GM21717 (cell line): ENCODE results near the gene POLR2B.
"Not testable (repeated sequence)": the region's sequence is repeated elsewhere in the genome, so short reads cannot be mapped to it uniquely, and the experiment has no call there.

Source experiments
- ATAC-seq: cut with Tn5 transposase; IDR thresholded peaks from one replicate; pipeline ENCODE4 v1.9.1; 2021; ENCODE audit warnings: mild to moderate bottlenecking, moderate library complexity; ENCODE audit not compliant: unreplicated experiment

POLR2B gene

DNA sequence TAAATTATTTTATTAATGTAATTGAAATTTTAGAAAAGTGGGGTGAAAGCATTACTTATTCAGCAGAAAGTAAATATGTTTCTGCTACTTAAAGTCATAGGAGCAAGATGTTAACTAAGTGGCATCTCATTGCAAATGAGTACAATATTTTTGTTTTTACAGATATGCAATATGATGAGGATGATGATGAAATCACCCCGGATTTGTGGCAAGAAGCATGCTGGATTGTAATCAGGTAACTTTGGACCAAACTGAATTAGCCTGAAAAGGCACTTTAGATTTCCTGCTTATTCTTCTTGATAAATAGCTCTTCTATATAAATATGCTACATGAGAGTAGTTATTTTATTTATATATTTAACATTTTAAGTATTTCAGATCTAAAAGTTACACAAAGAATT lies 7.5 kb downstream of the POLR2B start:
- ATAC-seq = no peak

DNA sequence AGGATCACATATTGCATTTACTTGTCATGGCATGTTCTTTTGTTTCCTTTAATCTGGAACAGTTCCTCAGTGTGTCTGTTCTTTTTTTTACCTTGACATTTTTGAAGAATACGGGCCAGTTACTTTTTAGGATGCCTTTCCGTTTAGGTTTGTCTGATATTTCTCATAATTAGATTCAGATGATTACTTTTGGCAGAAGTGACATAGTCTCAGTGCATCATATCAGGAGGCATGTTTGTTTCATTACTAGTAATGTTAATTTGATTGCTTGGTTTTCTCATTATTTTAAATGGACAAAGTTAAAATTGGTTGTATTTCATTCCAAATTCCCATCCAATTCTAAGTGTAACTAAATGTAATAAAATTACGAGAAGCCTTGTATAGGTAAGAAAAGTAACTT lies 8.3 kb downstream of the POLR2B start:
- no peak for ATAC-seq

DNA sequence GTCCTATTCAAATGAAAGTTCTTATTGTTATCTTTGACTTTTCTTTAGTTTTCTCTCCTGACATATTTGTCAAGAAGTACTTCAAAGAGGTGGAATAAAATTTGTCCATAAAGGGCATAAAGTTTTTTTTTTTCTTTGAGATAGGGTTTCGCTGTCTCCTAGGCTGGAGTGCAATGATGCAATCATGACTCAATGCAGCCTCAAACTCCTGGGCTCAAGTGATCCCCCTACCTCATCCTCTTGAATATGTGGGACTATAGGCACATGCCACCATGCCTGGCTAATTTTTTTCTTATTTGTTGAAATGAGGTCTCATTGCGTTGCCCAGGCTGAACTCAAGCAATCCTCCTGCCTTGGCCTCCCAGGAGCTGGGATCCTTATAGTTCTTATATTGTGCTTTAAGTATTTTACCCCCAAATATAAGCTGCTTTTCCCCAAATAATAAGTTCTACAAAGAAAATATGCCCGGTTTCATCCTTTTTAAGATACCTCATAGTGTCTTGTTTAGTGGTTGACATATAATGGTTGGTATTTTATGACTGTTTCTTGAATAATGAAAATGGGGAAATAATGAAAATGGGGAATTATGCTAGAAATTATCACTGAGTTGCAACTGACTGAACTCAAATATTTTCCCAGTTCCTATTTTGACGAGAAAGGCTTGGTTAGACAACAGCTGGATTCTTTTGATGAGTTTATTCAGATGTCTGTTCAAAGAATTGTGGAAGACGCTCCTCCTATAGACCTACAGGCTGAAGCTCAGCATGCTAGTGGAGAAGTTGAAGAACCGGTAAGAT lies 11.6 kb downstream of the POLR2B start:
- ATAC-seq = no peak

DNA sequence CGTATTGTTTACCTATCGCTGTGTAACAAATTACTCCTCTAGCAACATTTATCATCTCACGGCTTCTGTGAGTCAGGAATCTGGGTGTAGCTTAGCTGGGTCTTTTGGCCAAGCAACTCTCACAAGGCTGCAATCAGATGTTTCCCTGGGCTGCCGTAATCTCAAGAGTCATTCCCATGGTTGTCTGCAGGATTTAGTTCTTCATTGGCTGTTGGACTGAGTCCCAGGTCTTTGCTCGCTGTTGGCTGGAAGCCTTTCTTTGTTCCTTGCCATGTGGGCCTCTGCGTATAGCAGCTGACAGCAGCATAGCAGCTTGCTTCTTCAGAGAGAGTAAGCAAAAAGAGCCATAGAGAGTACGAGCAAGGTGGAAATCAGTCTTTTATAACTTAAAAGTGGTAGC lies 16.8 kb downstream of the POLR2B start:
- no peak for ATAC-seq

DNA sequence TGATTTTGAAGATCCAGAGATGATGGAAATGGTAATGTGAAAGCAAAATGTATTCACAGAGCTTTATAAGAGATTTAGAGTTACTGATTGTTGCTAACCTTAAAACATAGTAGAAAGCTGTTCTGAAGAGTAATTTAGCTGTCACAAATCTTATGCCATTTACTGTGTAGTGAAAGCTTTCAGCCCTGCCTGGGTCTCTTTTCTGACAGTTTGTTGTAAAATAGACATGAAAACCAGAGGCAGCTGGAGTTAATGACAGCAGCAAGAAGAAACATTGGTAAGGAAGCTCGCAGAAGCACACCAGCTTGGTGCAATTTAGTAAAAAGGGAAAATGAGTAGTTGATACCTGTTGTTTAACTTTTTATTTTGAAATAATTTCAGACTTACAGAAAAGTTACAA lies 21.1 kb downstream of the POLR2B start:
- ATAC-seq = no peak

DNA sequence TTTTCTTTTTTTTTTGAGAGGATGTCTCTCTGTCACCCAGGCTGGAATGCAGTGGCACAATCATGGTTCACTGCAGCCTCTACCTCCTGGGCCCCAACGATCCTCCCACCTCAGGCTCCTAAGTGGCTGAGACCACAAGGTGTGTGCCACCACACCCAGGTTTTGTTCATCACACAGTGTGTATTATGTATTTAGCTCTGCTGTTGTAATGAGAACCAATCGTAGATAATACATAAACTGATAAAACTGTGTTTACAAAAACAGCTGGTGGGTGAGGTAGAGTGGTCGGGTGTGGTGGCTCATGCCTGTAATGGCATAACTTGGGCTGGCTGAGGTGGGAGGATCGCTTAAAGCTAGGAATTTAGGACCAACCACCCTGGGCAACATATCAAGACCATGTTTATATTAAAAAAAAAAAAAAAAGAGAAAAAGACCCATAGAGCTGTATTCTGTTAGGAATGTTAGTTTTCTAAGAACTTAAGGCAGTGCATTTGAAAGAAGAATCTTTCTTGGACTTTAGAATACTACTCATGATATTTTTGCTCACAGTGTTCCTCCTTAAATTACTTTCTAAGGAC lies 34.9 kb downstream of the POLR2B start:
- no peak for ATAC-seq

DNA sequence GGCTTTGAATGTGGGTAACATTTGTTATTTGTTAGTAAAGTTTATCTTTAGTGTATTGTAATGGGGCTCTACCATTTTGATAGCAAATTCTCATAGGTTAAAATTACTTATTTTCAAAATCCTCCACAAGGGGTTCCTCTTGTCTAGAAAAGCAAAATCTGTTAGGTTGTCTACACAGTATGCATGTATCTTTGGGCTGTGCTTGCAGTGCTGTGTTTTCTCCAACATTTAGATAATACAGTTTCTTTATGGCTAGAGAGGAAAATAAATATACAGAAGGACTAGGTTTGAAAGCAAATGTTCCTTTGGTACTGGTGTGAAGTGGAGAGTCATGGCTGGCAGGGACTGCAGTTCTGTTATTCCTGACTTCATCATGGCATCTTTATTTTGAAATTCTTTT lies 40.3 kb downstream of the POLR2B start:
- no peak for ATAC-seq

DNA sequence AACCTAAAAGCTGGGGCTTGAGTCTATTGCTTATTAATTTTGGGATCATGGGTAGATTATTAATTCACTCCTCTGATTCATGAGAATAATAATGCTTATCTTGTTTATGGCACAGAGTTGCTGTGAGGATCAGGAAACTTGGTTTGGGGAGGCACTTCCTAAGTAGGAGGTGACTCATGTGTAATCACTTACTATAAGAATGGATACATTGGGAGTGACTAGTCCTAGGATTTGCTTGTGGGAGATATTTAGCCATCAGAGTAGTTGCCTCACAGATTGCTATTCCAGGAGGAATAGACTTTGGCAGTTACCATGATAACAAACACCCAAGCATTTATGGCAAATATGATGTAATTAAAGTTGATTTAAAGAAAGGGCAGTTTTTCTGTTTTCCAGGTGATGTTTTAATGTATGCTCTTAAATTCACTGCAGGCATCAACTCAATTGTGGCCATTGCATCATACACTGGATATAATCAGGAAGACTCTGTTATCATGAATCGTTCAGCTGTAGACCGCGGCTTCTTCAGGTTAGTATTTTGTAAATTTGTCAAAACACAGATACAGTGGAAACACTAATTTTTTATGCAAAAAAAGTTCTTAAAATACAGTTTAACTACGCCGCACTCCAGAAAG lies 41.9 kb downstream of the POLR2B start:
- no peak for ATAC-seq

DNA sequence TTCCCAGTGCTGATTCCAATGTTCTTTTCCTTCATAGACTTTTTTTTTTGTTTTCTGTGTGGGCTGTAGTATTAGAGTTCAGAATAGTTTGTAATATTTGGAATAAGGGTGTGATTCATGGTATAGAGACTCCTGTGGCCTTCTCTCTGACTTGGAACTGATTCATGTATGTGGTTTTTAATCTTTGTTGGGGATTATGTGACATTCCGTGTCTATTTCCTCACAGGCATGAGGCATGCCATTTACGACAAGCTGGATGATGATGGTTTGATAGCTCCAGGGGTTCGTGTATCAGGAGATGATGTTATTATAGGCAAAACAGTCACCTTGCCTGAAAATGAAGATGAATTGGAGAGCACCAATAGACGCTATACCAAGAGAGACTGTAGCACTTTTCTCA lies 44.4 kb downstream of the POLR2B start:
- no peak for ATAC-seq

DNA sequence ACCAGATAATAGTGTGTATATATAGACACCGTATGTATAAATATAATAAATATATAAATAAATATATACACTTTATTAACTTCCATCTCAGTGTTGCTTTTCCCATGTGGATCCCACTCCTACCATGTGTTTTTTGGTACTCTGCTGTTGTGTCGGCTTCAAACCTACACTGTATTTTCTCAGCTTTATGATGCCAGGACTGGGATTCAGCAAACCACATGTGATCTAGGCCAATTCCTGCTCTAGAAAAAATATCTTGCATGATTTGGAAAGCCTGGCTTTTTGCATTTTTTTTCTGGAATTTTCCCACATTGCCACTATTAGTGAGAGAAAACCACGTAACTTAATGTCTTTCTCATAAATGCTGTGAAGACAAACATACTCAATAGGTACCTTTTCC lies 55.8 kb downstream of the POLR2B start:
- no peak for ATAC-seq

DNA sequence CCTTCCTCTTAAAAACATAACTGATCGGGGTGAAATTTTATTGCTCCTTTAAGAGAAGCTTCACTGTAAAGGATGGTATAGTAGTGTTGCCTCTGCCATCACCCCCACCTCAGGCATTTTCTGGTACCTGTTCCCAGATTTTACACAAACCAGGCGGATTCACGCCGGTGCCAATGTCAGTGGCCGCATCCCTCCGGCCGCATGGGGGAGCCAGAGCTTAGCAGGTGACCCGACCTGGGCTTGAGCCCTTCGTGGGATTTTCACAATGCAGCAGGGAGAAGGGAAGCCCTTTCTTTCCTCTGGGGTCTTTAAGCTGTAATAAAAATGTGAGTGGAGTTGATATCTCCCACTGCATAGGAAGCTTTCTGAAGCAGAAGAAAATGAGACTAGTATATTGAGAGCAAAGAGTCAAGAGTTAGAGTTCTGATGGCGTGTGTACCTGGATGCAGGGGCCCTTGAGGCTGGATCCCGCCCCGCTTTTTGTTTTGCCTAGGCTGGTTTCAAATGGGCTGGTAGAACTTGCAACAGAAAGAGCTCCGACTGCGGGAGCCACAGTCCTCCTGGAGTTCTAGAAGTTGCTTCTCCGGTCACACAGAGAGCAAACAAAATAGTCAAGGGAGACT lies 59.4 kb downstream of the POLR2B start:
- no peak for ATAC-seq

DNA sequence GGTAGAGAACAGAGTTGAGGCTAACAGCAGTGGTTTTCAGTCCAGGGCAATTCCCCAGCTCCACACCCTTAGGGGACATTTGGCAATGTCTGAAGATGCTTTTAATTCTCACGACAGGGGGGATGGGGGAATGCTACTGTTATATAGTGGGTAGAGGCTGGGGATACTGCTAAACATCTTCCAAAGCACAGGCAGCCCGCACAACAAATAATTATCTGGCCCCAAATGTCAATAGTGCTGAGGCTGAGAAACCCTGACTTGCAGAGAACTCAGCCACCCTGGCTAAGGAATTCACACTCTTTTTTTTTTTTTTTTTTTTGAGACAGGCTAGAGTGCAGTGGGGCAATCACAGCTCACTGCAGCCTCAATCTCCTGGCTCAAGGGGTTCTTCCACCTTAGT lies 60.6 kb downstream of the POLR2B start:
- ATAC-seq = no peak

DNA sequence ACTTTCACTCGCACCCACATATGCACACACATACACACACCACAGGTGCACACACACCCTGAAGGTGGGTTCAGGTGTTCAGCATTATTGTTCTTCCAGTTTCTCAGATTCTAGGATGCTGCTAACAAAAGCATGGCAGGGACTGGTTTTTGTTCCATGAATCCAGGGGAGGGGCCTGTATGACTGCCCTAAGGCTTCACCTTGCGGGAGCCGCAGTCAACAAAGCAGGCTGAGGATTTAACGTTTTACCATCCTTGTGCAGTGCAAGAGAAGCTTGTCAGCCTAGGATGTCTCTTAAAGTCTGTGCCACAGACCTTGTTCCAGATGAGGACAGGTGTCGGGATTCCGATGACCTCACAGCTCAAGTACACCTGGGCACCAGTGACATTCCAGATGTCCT lies 61.8 kb downstream of the POLR2B start:
- no peak for ATAC-seq

DNA sequence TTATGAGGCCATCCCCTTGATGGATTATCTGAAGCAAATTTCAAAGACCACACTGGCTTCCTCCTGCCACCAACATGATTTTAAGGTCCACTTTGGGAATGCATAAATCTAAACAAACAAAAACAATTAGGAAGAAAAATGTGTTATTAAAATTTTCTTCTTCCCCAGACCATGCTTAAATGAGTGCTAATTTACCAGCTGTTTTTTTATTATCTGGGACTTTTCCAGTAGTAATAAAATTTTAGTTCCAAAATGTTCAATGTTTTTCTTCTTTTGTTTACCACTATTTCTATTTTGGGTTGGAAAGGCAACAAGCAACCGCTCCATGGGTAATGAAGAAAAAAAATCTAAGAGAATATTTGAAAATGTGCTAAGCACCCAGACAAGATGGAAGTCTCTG lies 62.3 kb downstream of the POLR2B start:
- no peak for ATAC-seq

DNA sequence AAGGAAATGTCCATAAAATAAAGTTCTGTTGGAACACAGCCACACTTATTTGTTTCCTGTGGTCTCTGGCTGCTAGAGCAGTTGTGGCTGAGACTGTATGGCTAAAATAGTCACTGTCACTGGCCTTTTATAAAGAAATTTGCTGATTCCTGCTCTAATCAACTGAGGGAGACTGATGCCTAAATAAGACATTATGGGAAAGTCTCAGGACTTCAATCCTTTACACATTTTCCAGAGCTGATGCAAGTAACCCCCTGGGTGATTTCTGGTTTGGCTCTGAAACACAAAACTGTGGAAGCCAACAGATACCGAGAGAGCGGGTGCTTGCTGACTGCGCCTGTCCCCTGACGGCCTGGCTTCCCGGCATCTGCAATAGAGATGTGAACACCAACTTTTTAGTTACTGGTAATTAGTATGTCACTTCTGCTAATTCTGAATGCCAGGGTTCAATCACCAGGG lies 64.0 kb downstream of the POLR2B start:
- no peak for ATAC-seq

DNA sequence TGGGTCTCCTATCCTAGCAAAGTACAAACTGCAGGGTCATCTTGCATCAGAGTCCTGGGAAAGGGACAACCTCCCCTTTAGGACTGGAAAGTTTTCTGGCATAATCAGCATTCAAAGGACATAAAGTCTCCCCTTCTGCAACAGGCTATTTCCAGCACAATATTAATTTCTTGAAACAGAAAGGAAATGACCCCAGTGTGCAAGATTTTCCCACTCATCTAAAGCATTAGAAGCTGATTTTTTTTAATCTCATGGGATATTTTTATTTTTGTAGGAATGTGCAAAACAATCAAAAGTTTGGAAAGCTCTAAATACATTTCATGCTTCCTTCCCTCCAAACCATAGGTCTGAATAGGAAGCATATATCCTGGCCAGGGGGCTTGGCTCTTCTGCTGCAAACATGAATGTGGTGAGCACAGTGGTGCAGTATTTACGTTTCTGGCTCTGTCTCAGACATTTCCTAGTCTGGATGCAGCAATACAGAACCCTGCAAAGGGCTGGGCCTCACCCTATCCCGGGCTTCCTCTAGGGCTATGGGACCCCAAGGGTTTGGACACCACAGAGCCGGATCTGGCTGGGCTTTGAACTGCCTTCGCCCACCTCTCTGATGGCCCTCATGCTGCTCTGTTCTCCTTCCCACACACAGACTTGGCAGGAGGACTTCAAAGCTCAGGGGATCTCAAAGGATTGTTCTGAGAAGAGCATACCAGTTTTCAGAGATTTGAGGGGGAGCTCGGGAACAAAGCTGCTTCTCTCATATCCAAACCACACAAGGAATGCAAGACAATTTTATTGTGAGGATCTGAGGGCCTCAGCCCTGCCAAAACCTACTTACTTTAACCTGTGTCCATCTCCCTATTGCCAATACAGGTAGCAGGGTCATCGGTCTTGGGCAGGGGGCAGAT lies 64.9 kb downstream of the POLR2B start:
- ATAC-seq = no peak

DNA sequence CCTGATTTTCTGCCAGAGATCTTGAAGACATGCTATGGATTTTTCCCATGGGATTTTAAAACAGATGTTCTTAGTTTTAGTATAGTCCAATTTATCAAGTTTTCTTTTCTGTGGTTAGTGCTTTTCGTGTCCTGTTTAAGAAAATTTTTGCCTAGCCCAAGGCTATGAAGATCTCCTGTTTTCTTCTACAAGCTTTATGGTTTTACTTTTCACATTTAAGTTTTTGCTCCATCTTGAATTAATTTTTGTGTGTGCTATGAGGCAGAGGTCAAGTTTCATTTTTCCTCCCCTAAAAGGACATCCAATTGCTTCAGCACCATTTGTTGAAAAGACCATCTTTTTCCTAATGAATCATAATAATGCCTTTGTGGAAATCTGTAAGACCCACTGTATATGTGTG lies 65.6 kb downstream of the POLR2B start:
- no peak for ATAC-seq

DNA sequence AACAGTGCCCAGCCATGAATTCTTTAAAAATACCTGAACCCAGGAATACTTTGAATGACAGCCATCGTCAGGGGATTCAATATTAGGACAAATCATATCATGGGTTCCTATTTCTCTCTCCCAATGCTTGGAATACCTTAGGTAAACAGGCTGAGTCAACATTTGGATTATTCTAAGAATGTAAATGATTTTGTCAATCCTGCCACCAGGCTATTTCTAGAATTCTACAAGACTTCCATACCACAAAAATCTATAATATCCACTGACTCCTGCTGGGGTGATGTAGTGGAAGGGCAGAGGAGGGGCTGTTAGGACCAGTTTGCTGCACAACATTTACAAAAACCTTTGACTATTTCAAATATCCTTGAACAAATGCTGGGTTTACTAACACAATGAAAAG lies 66.3 kb downstream of the POLR2B start:
- no peak for ATAC-seq

DNA sequence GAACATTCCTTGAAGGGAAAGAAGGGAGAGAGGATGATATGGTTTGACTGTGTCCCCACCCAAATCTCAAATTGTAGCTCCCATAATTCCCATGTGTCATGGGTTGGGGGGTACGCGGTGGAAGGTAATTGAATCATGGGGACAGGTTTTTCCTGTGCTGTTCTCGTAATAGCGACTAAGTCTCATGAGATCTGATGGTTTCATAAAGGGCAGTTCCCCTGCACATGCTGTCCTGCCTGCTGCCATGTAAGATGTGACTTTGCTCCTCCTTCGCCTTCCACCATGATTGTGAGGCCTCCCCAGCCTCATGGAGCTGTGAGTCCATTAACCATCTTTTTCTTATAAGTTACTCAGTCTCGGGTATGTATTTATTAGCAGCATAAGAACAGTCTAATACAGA lies 68.3 kb downstream of the POLR2B start:
- not testable (repeated sequence) for ATAC-seq

DNA sequence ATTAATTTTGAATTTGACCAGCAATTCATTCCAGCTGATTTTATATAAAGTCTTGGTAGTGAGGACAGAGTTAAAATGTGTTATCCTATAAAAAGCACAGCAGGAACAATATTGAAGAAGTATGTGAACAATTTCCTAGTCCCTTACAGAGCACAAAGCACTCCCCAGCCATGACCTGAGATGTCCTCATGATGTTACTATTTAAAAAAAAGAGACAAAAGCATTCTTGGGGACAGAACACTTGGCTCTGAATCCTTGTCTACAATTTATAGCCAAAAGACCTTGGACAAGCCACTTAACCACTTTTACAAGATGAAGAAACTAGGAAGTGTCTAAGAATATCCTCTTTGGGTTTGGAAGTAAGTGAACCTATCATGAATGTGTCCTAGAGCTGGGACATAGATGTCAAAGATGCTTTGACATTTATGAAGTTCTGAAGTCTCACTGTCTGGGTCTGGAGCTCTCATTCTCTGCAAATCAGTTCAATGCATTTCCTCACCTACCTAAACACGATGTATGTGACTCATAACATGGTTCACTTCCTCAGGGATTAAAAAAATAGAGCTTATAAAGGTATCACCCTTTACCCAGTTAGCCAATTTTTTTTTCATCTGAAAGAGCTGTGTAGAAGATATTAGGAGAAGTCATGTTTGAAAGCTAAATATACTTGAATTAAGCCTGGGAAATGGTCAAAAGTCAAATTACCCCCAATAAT lies 70.1 kb downstream of the POLR2B start:
- ATAC-seq = no peak
